ENCODE data around the gene NMNAT2. TPM values are rescaled to one million over a fixed set of nuclear protein-coding genes. Genes with fewer than 3 reads are reported as not detected.

The NMNAT2 gene
- total RNA-seq, 1 experiment from 2014 or later, result 8.8 TPM

DNA sequence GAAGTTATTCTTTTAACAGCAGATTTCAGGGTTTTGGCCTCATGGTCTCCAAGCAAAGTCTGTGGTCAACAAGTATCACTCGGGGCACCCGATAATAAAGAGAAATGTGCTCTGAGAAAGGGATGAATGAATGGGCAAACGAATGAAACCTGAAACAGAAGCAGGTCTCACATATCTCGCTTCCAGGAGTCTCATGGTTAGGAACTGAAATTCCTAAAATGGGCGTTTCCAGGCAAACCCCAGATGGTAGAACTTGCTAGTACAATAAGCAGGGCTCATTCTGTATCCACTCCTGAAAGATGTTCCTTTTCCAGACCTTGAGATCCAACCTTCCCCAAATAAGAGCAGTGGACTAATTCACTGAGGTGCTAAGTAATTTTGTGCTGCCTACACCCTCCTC lies 144.9 kb downstream of the NMNAT2 start:
- TF ChIP-seq KAT7 (CRISPR knock-in tag; IDR thresholded peaks at IDR 0.05; ENCODE audit: borderline replicate concordance), result no peak
- no peak for TF ChIP-seq ZNF671 (CRISPR knock-in tag; IDR thresholded peaks at IDR 0.05)
- TF ChIP-seq, protein P1, sequence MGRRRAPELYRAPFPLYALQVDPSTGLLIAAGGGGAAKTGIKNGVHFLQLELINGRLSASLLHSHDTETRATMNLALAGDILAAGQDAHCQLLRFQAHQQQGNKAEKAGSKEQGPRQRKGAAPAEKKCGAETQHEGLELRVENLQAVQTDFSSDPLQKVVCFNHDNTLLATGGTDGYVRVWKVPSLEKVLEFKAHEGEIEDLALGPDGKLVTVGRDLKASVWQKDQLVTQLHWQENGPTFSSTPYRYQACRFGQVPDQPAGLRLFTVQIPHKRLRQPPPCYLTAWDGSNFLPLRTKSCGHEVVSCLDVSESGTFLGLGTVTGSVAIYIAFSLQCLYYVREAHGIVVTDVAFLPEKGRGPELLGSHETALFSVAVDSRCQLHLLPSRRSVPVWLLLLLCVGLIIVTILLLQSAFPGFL (CRISPR knock-in tag; IDR thresholded peaks at IDR 0.05; ENCODE audit: borderline replicate concordance), result no peak
- TF ChIP-seq SMAD4 (CRISPR knock-in tag; IDR thresholded peaks at IDR 0.05), result no peak
- ChIA-PET CTCF (interaction anchor here (1.2 to 1.9 kb wide), 2 partner anchors 9 to 311 kb away, joined by 3 to 8 read pairs; no protein-coding TSS in a partner anchor), POLR2A (no interaction called here)
- Mint-ChIP-seq H3K27ac (no peak overlapping the region), H3K4me3 (no peak overlapping the region), H3K27me3 (ENCODE audit: low read depth) (no peaks in the 10 kb centered on the region), H3K36me3 (no peaks in the 10 kb centered on the region), H3K9me3 (no peaks in the 10 kb centered on the region), H3K4me1 (peaks cover 16% of the 10 kb centered on the region)
- DNase-seq (ENCODE audit: low spot score), result no peak
- no peak for ATAC-seq

DNA sequence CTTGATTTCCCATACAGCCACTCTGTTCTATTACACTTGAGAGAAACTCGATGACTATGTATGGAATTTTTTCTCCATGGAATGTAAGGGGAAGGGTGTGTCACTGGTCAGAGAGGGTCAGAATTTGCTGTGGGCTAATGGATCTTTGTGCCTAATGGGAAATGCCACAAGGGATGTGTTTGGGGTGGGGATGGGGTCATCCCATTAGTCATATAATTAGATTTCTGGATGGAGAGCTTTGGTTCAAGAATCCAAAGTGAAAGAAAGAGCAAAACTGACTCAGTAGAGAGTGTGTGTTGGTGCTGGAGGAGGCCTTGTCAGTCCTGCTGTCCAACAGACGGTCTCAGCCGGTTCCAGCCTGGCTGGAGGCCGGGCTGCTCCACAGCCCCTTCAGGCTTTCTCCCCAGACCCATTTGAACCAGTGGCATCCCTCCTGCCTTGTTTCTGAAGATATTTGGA lies 145.8 kb downstream of the NMNAT2 start:
- ChIA-PET POLR2A (no interaction called here), CTCF (interaction anchor here (0.9 to 1.9 kb wide), 3 partner anchors 9 to 45 kb away, joined by 3 to 8 read pairs (median 3); no protein-coding TSS in a partner anchor)
- DNase-seq (ENCODE audit: low spot score), result no peak
- TF ChIP-seq SOX15 (CRISPR knock-in tag; IDR thresholded peaks at IDR 0.05), result no peak
- TF ChIP-seq SMAD3 (CRISPR knock-in tag; IDR thresholded peaks at IDR 0.05; ENCODE audit: borderline replicate concordance), result no peak
- TF ChIP-seq, protein P2, sequence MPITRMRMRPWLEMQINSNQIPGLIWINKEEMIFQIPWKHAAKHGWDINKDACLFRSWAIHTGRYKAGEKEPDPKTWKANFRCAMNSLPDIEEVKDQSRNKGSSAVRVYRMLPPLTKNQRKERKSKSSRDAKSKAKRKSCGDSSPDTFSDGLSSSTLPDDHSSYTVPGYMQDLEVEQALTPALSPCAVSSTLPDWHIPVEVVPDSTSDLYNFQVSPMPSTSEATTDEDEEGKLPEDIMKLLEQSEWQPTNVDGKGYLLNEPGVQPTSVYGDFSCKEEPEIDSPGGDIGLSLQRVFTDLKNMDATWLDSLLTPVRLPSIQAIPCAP (CRISPR knock-in tag; IDR thresholded peaks at IDR 0.05), result no peak
- TF ChIP-seq RORB (CRISPR knock-in tag; IDR thresholded peaks at IDR 0.05), result no peak
- TF ChIP-seq NR2C2 (CRISPR knock-in tag; IDR thresholded peaks at IDR 0.05), result no peak
- TF ChIP-seq IRF2 (CRISPR knock-in tag; IDR thresholded peaks at IDR 0.05; ENCODE audit: borderline replicate concordance, low read depth), result no peak
- Mint-ChIP-seq H3K4me1 (peaks cover 13% of the 10 kb centered on the region), H3K9me3 (no peaks in the 10 kb centered on the region), H3K27me3 (ENCODE audit: low read depth) (no peaks in the 10 kb centered on the region), H3K27ac (no peak overlapping the region), H3K36me3 (no peaks in the 10 kb centered on the region), H3K4me3 (no peak overlapping the region)
- ATAC-seq, result no peak

DNA sequence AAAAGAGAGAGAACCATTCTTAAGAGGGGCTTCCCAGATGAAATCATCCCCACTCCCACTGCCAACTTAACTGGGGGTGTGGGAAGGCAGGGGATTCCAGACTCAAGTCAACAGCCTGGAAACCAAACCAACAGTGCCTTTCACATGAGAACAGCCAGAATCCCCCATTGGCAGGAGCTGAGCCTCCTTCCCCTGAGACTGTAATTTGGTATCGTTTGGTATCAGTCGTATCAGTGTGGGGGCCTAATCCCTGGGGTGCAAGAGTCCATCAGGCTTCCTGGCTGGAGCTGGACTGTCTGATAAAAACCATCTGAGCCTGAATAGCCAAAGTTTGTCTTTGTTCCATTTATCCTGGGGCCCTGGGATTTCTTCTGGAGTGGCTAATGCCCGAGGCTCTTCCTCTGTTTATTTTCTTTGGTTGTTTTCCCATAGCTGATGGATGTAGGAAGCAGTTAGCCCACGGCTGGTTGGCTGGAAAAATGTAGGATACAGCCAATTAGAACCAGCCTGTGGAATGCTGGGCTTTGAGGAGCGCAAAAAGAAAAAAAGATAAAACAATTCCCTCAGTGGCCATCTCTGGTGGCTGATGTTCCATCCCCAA lies 147.5 kb downstream of the NMNAT2 start:
- POLR2A ChIA-PET, result no interaction called here
- CTCF ChIA-PET, result interaction anchor here (1.3 kb wide), 1 partner anchor 43 kb away, joined by 3 read pairs; no protein-coding TSS in a partner anchor
- no peak overlapping the region for H3K27ac Mint-ChIP-seq
- DNase-seq (ENCODE audit: low spot score) (no peak), ATAC-seq (no peak)
- H3K9me3 Mint-ChIP-seq, result no peaks in the 10 kb centered on the region
- TF ChIP-seq, protein P3, sequence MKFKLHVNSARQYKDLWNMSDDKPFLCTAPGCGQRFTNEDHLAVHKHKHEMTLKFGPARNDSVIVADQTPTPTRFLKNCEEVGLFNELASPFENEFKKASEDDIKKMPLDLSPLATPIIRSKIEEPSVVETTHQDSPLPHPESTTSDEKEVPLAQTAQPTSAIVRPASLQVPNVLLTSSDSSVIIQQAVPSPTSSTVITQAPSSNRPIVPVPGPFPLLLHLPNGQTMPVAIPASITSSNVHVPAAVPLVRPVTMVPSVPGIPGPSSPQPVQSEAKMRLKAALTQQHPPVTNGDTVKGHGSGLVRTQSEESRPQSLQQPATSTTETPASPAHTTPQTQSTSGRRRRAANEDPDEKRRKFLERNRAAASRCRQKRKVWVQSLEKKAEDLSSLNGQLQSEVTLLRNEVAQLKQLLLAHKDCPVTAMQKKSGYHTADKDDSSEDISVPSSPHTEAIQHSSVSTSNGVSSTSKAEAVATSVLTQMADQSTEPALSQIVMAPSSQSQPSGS (CRISPR knock-in tag; IDR thresholded peaks at IDR 0.05; ENCODE audit: borderline replicate concordance, low read depth), result no peak
- TF ChIP-seq ZNF396 (CRISPR knock-in tag; IDR thresholded peaks at IDR 0.05; ENCODE audit: borderline replicate concordance), result no peak
- peaks cover 13% of the 10 kb centered on the region for H3K4me1 Mint-ChIP-seq
- H3K36me3 Mint-ChIP-seq, result no peaks in the 10 kb centered on the region
- no peaks in the 10 kb centered on the region for H3K27me3 Mint-ChIP-seq (ENCODE audit: low read depth)
- H3K4me3 Mint-ChIP-seq, result no peak overlapping the region

DNA sequence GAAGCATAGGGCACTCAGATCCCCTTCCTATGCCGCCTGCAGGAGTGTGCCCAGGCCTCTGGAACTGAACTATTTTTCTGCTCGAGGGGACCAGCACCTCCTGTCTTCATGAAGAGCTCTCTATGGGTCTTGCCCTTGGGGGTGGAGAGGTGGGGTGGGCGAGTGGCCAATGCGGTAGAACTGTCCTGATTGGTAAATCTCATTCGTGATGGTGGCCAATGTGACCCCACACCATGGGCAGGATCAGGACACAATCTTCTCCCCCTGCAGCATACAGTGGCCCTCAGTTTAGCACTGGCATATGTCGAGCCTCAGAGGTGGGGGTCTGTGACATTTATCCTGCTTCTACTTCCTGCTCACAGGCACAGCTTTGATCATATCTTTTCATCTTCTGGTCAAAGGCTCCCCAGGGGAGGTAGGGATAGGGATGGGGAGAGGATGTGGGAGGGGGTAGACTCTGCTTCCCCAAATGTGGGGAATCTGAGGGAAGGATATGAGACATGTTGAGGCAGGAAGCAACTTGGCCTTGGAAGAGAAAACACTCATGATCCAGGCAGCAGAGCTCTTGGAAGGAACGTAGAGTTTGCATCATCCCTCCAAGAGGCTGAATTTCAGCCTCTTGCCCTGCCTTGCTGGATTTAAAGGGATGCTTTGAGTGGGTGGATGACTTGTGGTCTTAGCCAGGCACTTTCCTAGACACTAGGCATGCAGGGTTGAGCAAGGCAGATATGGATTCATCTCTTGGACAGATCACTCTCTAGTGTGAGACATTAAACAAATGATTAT lies 150.3 kb downstream of the NMNAT2 start:
- Mint-ChIP-seq H3K9me3 (no peaks in the 10 kb centered on the region), H3K36me3 (no peaks in the 10 kb centered on the region), H3K27ac (no peak overlapping the region), H3K27me3 (ENCODE audit: low read depth) (no peaks in the 10 kb centered on the region), H3K4me3 (no peak overlapping the region), H3K4me1 (peaks cover 13% of the 10 kb centered on the region)
- ChIA-PET POLR2A (no interaction called here), CTCF (interaction anchor here (0.9 to 1.1 kb wide), 2 partner anchors 33 kb away, joined by 3 to 4 read pairs; no protein-coding TSS in a partner anchor)
- ATAC-seq (no peak), DNase-seq (ENCODE audit: low spot score) (no peak)
- TF ChIP-seq, protein P4, sequence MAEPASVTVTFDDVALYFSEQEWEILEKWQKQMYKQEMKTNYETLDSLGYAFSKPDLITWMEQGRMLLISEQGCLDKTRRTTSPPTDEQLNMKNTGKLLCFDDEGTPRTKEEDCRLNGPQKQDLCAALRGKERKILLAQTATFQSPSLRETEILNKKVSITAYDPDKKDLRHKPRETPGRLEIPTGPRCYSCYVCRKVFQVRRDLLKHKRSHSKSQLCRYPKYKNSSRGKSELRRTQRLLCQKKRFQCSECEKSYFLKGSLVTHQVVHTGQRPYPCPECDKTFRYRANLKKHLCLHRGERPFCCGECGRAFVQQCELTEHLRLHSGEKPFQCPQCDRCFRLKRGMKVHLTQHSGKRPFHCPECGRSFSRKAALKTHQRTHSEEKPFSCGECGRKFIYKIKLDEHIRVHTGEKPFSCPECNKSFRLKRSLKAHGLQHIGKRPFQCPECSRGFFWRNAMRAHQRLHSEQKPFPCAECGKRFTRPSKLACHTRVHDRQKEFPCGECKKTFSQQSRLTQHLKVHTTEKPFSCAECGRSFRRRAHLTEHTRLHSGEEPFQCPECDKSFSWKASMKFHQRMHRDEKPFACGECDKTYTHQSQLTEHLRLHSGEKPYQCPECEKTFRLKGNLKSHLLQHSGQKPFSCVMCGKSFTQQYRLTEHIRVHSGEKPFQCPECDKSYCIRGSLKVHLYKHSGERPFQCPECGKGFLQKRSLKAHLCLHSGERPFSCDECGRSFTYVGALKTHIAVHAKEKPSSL (CRISPR knock-in tag; conservative IDR thresholded peaks at IDR 0.05), result no peak
- TF ChIP-seq, protein P2 (CRISPR knock-in tag; IDR thresholded peaks at IDR 0.05), result no peak
- TF ChIP-seq SP1 (CRISPR knock-in tag; conservative IDR thresholded peaks at IDR 0.05) (no peak), NR2C2 (CRISPR knock-in tag; IDR thresholded peaks at IDR 0.05) (no peak), ZNF138 (CRISPR knock-in tag; conservative IDR thresholded peaks at IDR 0.05) (no peak)
- TF ChIP-seq, protein P5, sequence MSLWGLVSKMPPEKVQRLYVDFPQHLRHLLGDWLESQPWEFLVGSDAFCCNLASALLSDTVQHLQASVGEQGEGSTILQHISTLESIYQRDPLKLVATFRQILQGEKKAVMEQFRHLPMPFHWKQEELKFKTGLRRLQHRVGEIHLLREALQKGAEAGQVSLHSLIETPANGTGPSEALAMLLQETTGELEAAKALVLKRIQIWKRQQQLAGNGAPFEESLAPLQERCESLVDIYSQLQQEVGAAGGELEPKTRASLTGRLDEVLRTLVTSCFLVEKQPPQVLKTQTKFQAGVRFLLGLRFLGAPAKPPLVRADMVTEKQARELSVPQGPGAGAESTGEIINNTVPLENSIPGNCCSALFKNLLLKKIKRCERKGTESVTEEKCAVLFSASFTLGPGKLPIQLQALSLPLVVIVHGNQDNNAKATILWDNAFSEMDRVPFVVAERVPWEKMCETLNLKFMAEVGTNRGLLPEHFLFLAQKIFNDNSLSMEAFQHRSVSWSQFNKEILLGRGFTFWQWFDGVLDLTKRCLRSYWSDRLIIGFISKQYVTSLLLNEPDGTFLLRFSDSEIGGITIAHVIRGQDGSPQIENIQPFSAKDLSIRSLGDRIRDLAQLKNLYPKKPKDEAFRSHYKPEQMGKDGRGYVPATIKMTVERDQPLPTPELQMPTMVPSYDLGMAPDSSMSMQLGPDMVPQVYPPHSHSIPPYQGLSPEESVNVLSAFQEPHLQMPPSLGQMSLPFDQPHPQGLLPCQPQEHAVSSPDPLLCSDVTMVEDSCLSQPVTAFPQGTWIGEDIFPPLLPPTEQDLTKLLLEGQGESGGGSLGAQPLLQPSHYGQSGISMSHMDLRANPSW (CRISPR knock-in tag; conservative IDR thresholded peaks at IDR 0.05; ENCODE audit: low read depth), result no peak
